Left lung (tissue), 10 donors: Measurements from ENCODE around the gene USP20. TPM values are rescaled to one million over a fixed set of nuclear protein-coding genes. Genes with fewer than 3 reads are reported as not detected.

ENCODE experiments used
- ATAC-seq: fragments of 200-7000 bp; cut with Tn5 transposase; one replicate; pipeline ENCODE4 v1.9.1; 2020; ENCODE audit warnings: moderate library complexity
- DNase-seq, 4 donors: peaks; one replicate each; pipeline ENCODE4 v3.0.0-alpha.2; 2013 to 2020
- H3K27ac ChIP-seq, 2 donors: fragments of 200-600 bp; sonication (generic) in 1 of 2; one replicate each; pipeline versions ENCODE4 v1.5.0 to v1.8.0; 2020 to 2021
- H3K27me3 ChIP-seq, 2 donors: fragments of 200-600 bp; sonication (generic) in 1 of 2; one replicate each; pipeline versions ENCODE4 v1.5.0 to v1.8.0; 2020 to 2021
- H3K36me3 ChIP-seq, 2 donors: fragments of 200-600 bp; sonication (generic) in 1 of 2; one replicate each; pipeline versions ENCODE4 v1.5.0 to v1.8.0; 2020 to 2021
- H3K4me1 ChIP-seq, 2 donors: fragments of 200-600 bp; one replicate each; pipeline ENCODE4 v1.8.0; 2021
- H3K4me3 ChIP-seq, 2 donors: fragments of 200-600 bp; sonication (generic) in 1 of 2; one replicate each; pipeline versions ENCODE4 v1.5.0 to v1.8.0; 2020 to 2021; ENCODE audit warnings: mild to moderate bottlenecking in 1 of 2
- H3K9me3 ChIP-seq, 2 donors: fragments of 200-600 bp; sonication (generic) in 1 of 2; one replicate each; pipeline versions ENCODE4 v1.5.0 to v1.8.0; 2020 to 2021
- intact Hi-C, 2 donors: fragments of 100-400 bp; cut with DNase I; formaldehyde crosslinking; loops; one replicate each; pipeline versions ENCODE4 v1.11.2 to v1.14.2; 2022
- polyA plus RNA-seq, 6 donors: library from polyadenylated mRNA; unstranded; fragments of 120-200 nt; gene quantifications; one replicate each; pipeline ENCODE4 v1.2.1, GENCODE V29; 2013; ENCODE audit not compliant: insufficient read length in 6 of 6
- total RNA-seq, 2 donors: library from RNA; stranded (reverse); fragmentation: NEBNext Ultra II Directional; extraction: Animal tissue kit (Norgen Biotek cat#: 25700); gene quantifications; one replicate each; pipeline ENCODE4 v1.2.1, GENCODE V29; 2021
- TF ChIP-seq, protein P1 (sequence below), 2 donors: fragments of 200-600 bp; sonication (generic) in 1 of 2; IDR thresholded peaks; one replicate each; pipeline versions ENCODE4 v1.5.0 to v1.8.0; 2021; ENCODE audit warnings: antibody characterized with exemption in 2 of 2
- donor health status: DM: no; HTN: yes; CAD: no.
- donor health status: DM: no; HTN: no; CAD: no.

Gene USP20
- total and polyA plus RNA-seq, 8 donors, result 16.7 to 24.6 (median 21.6) TPM

- Histone ChIP-seq H3K27ac (no peak overlapping the region), H3K9me3 (no peaks in the 10 kb centered on the region), H3K27me3 (no peaks in the 10 kb centered on the region), H3K36me3 (no peaks in the 10 kb centered on the region), H3K4me1 (peaks cover 5 to 7% of the 10 kb centered on the region in 2 donors), H3K4me3 (no peak overlapping the region)
- ATAC-seq, result no peak
- TF ChIP-seq, protein P1, sequence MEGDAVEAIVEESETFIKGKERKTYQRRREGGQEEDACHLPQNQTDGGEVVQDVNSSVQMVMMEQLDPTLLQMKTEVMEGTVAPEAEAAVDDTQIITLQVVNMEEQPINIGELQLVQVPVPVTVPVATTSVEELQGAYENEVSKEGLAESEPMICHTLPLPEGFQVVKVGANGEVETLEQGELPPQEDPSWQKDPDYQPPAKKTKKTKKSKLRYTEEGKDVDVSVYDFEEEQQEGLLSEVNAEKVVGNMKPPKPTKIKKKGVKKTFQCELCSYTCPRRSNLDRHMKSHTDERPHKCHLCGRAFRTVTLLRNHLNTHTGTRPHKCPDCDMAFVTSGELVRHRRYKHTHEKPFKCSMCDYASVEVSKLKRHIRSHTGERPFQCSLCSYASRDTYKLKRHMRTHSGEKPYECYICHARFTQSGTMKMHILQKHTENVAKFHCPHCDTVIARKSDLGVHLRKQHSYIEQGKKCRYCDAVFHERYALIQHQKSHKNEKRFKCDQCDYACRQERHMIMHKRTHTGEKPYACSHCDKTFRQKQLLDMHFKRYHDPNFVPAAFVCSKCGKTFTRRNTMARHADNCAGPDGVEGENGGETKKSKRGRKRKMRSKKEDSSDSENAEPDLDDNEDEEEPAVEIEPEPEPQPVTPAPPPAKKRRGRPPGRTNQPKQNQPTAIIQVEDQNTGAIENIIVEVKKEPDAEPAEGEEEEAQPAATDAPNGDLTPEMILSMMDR (IDR thresholded peaks at IDR 0.05), result no peak
- intact Hi-C loops, result no loop called here
- DNase-seq, result no peak
Observed at GRCh38 chr9:129879103-129879699, 43.9 kb downstream of the USP20 start.

DNA sequence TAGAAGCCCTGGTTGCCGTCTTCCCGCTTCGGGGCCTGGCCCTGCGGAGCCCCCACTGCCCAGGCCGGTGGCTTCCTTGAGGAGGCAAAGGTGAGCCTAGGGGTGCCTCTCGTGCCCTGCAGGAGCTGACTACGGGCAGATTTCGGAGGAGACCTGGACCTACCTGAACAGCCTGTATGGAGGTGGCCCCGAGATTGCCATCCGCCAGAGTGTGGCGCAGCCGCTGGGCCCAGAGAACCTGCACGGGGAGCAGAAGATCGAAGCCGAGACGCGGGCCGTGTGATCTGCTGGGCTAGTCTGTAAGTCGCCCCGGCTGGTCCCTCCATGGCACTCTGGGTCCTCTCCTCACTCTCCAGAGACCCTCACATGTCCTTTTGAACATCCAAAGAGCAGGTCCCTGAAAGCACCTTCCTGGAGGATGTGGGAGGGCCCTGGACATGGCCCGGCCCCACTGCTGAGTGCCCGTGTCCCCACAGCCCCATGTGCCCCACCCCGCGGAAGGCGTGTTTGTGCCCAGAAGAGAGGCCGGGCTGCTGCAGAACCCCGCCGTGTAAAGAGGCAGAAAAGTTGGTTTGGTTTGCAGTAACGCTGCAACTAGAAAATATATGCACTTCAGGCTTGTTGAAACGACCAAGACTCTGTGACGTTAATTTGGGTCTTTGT lies 44.9 kb downstream of the USP20 start:
- Histone ChIP-seq H3K27me3 (no peaks in the 10 kb centered on the region), H3K4me3 (no peak overlapping the region), H3K36me3 (no peaks in the 10 kb centered on the region), H3K9me3 (no peaks in the 10 kb centered on the region), H3K27ac (no peak overlapping the region), H3K4me1 (peaks cover 5 to 16% of the 10 kb centered on the region in 2 donors)
- ATAC-seq (no peak), DNase-seq (no peak)
- intact Hi-C loops, result loop anchor here in 1 of 2 donors (10.0 kb wide), 1 partner anchor 165 kb away; the partner anchor contains the start of gene FNBP1
- TF ChIP-seq, protein P1 (IDR thresholded peaks at IDR 0.05), result no peak

DNA sequence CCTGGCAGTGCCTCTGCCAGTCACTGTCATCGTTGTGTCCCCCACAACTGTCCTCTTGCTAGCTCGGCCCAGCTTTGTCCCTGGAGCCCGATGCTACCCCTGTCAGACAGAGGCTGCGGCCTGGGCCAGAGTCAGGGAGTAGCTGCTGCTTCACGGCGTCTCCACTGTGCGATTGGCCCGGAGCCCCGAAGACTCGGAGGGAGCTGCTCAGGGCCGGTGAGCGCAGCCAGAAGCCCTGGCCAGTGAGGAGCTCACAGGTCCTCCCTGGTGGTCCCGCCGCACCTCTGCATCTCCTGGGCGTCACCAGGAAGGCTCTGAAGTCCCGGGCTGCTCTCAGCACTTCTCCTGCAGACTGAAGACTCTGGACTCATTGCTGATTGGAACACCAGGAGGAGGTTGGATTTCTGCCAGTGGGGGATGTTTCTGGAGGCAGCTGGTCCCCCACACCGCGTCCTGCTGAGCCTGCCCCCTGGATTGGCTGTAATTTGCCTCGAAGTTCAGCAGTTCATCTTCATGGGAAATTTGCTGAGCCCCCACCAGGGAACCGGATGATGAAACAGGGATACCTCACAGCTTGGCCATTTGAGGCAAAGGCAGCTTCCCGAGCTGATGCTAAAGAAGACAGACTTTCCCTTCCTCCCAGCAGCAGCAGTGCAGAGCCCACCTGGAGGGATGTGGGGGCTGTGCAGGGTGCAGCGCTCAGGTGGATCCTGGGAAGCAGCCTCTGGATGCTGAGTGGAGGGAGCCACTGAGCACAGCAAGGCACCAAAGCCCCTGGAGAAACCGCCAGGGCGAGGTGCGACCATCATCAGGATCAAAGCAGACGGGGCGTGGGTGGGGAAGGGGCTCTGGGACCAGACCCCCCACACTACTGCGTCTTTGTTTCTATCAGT lies 45.6 kb downstream of the USP20 start:
- H3K9me3 ChIP-seq, result no peaks in the 10 kb centered on the region
- peaks cover 5 to 23% of the 10 kb centered on the region in 2 donors for H3K4me1 ChIP-seq
- no peak overlapping the region for H3K4me3 ChIP-seq
- H3K27me3 ChIP-seq, result no peaks in the 10 kb centered on the region
- DNase-seq, result no peak
- intact Hi-C loops, result loop anchor here in 1 of 2 donors (10.0 kb wide), 1 partner anchor 164 kb away; the partner anchor contains the start of gene FNBP1
- H3K27ac ChIP-seq, result no peak overlapping the region
- no peak for ATAC-seq
- TF ChIP-seq, protein P1 (IDR thresholded peaks at IDR 0.05), result no peak
- H3K36me3 ChIP-seq, result no peaks in the 10 kb centered on the region

GRCh38 chr9:129881547-129882324 lies 46.5 kb downstream of the USP20 start:
- H3K4me1 ChIP-seq, result peaks cover 5 to 32% of the 10 kb centered on the region in 2 donors
- no peaks in the 10 kb centered on the region for H3K36me3 ChIP-seq
- H3K27me3 ChIP-seq, result no peaks in the 10 kb centered on the region
- ATAC-seq (no peak), DNase-seq (no peak)
- H3K27ac ChIP-seq, result no peak overlapping the region
- intact Hi-C loops, result loop anchor here in 1 of 2 donors (10.0 kb wide), 1 partner anchor 163 kb away; the partner anchor contains the start of gene FNBP1
- H3K4me3 ChIP-seq, result no peak overlapping the region
- no peaks in the 10 kb centered on the region for H3K9me3 ChIP-seq
- TF ChIP-seq, protein P1 (IDR thresholded peaks at IDR 0.05), result no peak
